ENCODE measurements around the gene CSPG5.

DNA sequence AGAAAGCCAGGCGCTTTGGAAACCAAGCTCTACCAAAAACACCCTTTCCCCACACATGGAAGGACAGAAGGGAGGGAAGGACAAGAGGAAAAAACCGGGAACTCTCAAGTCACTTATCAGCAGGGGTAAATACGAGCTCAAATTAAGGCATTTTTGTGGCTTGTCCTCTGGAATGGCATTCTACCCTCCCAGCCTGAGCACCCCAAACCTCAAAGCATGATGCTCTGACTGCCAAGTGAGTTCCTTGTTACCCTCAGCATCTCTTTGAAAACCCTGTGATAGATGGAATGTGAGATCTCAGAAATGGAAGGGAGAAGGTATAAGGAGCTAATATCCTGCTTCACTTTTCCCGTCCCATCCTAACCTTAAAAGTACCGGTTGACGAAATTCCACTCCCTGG, 8.1 kb upstream of the CSPG5 start:
- TF ChIP-seq, protein P1, sequence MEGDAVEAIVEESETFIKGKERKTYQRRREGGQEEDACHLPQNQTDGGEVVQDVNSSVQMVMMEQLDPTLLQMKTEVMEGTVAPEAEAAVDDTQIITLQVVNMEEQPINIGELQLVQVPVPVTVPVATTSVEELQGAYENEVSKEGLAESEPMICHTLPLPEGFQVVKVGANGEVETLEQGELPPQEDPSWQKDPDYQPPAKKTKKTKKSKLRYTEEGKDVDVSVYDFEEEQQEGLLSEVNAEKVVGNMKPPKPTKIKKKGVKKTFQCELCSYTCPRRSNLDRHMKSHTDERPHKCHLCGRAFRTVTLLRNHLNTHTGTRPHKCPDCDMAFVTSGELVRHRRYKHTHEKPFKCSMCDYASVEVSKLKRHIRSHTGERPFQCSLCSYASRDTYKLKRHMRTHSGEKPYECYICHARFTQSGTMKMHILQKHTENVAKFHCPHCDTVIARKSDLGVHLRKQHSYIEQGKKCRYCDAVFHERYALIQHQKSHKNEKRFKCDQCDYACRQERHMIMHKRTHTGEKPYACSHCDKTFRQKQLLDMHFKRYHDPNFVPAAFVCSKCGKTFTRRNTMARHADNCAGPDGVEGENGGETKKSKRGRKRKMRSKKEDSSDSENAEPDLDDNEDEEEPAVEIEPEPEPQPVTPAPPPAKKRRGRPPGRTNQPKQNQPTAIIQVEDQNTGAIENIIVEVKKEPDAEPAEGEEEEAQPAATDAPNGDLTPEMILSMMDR (IDR thresholded peaks at IDR 0.05): no peak
- TF ChIP-seq EP300 (IDR thresholded peaks at IDR 0.05) (no peak), HDAC2 (IDR thresholded peaks at IDR 0.05) (no peak), POLR2A (IDR thresholded peaks at IDR 0.05; ENCODE audit: low read length) (no peak), TP53 (CRISPR knock-in tag; IDR thresholded peaks at IDR 0.05) (no peak), NR3C1 (IDR thresholded peaks at IDR 0.05) (no peak), RAD21 (conservative IDR thresholded peaks at IDR 0.05 in 1 of 2, IDR thresholded peaks at IDR 0.05 in 1 of 2) (no peak), JUNB (IDR thresholded peaks at IDR 0.05) (no peak), MYC (IDR thresholded peaks at IDR 0.05; ENCODE audit: borderline replicate concordance, low read length) (no peak), E2F6 (IDR thresholded peaks at IDR 0.05; ENCODE audit: borderline replicate concordance, low read depth) (no peak), ESRRA (IDR thresholded peaks at IDR 0.05; ENCODE audit: borderline replicate concordance, low read length) (no peak), CHD4 (IDR thresholded peaks at IDR 0.05; ENCODE audit: borderline replicate concordance) (no peak)
- TF ChIP-seq, protein P2, sequence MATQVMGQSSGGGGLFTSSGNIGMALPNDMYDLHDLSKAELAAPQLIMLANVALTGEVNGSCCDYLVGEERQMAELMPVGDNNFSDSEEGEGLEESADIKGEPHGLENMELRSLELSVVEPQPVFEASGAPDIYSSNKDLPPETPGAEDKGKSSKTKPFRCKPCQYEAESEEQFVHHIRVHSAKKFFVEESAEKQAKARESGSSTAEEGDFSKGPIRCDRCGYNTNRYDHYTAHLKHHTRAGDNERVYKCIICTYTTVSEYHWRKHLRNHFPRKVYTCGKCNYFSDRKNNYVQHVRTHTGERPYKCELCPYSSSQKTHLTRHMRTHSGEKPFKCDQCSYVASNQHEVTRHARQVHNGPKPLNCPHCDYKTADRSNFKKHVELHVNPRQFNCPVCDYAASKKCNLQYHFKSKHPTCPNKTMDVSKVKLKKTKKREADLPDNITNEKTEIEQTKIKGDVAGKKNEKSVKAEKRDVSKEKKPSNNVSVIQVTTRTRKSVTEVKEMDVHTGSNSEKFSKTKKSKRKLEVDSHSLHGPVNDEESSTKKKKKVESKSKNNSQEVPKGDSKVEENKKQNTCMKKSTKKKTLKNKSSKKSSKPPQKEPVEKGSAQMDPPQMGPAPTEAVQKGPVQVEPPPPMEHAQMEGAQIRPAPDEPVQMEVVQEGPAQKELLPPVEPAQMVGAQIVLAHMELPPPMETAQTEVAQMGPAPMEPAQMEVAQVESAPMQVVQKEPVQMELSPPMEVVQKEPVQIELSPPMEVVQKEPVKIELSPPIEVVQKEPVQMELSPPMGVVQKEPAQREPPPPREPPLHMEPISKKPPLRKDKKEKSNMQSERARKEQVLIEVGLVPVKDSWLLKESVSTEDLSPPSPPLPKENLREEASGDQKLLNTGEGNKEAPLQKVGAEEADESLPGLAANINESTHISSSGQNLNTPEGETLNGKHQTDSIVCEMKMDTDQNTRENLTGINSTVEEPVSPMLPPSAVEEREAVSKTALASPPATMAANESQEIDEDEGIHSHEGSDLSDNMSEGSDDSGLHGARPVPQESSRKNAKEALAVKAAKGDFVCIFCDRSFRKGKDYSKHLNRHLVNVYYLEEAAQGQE (IDR thresholded peaks at IDR 0.05): no peak

Data from A549 (cell line).